ENCODE measurements around the gene CCDC170. TPM values are rescaled to one million over a fixed set of nuclear protein-coding genes. Genes with fewer than 3 reads are reported as not detected.

The CCDC170 gene
- polyA plus RNA-seq, 1 donor from 2014 or later = 0.15 TPM

DNA sequence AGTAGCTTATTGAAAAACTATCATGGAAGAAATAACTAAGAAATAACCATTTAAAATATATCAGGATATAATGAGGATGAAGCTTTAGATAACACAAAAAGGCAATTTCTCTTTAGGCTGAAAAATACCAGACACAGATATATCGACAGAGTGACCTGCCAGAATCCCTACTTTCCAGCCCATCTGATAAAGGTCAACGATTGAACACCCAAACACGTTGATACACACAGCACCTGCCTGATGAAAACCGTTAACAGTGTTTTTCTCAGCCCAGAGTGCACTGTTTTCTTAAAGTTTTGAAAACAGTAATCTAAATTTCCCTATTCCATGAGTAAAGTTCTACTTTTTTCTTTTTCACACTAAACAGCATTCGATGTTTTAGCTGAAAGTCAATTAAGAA is 170.6 kb downstream of the CCDC170 start:
- H3K9me2 ChIP-seq (ENCODE audit: insufficient read depth, low read length) = no peaks in the 10 kb centered on the region
- no peak overlapping the region for H3K4me3 ChIP-seq (ENCODE audit: low read length)
- no peaks in the 10 kb centered on the region for H3K79me2 ChIP-seq (replicated peaks; ENCODE audit: insufficient read depth, low read length)
- no peaks in the 10 kb centered on the region for H4K20me1 ChIP-seq (ENCODE audit: insufficient read depth)
- H3K4me2 ChIP-seq (ENCODE audit: low read length) = no peak overlapping the region
- no peak overlapping the region for H3K9ac ChIP-seq (ENCODE audit: low read length)
- TF ChIP-seq EP300 (conservative IDR thresholded peaks at IDR 0.05; ENCODE audit: poor library complexity, severe bottlenecking) = no peak
- no peak for TF ChIP-seq MXI1 (conservative IDR thresholded peaks at IDR 0.05; ENCODE audit: poor library complexity, severe bottlenecking)
- no peak for TF ChIP-seq RAD21 (conservative IDR thresholded peaks at IDR 0.05)
- no peak for TF ChIP-seq POLR2AphosphoS5 (IDR thresholded peaks at IDR 0.05)
- TF ChIP-seq, protein P1, sequence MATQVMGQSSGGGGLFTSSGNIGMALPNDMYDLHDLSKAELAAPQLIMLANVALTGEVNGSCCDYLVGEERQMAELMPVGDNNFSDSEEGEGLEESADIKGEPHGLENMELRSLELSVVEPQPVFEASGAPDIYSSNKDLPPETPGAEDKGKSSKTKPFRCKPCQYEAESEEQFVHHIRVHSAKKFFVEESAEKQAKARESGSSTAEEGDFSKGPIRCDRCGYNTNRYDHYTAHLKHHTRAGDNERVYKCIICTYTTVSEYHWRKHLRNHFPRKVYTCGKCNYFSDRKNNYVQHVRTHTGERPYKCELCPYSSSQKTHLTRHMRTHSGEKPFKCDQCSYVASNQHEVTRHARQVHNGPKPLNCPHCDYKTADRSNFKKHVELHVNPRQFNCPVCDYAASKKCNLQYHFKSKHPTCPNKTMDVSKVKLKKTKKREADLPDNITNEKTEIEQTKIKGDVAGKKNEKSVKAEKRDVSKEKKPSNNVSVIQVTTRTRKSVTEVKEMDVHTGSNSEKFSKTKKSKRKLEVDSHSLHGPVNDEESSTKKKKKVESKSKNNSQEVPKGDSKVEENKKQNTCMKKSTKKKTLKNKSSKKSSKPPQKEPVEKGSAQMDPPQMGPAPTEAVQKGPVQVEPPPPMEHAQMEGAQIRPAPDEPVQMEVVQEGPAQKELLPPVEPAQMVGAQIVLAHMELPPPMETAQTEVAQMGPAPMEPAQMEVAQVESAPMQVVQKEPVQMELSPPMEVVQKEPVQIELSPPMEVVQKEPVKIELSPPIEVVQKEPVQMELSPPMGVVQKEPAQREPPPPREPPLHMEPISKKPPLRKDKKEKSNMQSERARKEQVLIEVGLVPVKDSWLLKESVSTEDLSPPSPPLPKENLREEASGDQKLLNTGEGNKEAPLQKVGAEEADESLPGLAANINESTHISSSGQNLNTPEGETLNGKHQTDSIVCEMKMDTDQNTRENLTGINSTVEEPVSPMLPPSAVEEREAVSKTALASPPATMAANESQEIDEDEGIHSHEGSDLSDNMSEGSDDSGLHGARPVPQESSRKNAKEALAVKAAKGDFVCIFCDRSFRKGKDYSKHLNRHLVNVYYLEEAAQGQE (IDR thresholded peaks at IDR 0.05; ENCODE audit: borderline replicate concordance) = no peak
- no peak for TF ChIP-seq EZH2 (IDR thresholded peaks at IDR 0.05; ENCODE audit: borderline replicate concordance, insufficient read depth, low read length, poor library complexity, severe bottlenecking)
- no peak for TF ChIP-seq TAF1 (IDR thresholded peaks at IDR 0.05; ENCODE audit: low read depth)
- no peak for TF ChIP-seq SMC3 (conservative IDR thresholded peaks at IDR 0.05; ENCODE audit: poor library complexity)
- TF ChIP-seq, protein P2, sequence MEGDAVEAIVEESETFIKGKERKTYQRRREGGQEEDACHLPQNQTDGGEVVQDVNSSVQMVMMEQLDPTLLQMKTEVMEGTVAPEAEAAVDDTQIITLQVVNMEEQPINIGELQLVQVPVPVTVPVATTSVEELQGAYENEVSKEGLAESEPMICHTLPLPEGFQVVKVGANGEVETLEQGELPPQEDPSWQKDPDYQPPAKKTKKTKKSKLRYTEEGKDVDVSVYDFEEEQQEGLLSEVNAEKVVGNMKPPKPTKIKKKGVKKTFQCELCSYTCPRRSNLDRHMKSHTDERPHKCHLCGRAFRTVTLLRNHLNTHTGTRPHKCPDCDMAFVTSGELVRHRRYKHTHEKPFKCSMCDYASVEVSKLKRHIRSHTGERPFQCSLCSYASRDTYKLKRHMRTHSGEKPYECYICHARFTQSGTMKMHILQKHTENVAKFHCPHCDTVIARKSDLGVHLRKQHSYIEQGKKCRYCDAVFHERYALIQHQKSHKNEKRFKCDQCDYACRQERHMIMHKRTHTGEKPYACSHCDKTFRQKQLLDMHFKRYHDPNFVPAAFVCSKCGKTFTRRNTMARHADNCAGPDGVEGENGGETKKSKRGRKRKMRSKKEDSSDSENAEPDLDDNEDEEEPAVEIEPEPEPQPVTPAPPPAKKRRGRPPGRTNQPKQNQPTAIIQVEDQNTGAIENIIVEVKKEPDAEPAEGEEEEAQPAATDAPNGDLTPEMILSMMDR (IDR thresholded peaks at IDR 0.05; ENCODE audit: poor library complexity, severe bottlenecking) = no peak
- no peaks in the 10 kb centered on the region for H3K9me3 ChIP-seq (ENCODE audit: low read length)
- H3K36me3 ChIP-seq (ENCODE audit: insufficient read depth, low read length) = no peaks in the 10 kb centered on the region
- H3K27me3 ChIP-seq (ENCODE audit: insufficient read depth, low read depth, low read length) = no peaks in the 10 kb centered on the region
- H3K27ac ChIP-seq (ENCODE audit: low read length) = no peak overlapping the region
- no peak overlapping the region for H2AFZ ChIP-seq (ENCODE audit: low read depth, low read length)
- H3F3A ChIP-seq (ENCODE audit: insufficient read depth, low read length, poor library complexity, severe bottlenecking) = no peaks in the 10 kb centered on the region

DNA sequence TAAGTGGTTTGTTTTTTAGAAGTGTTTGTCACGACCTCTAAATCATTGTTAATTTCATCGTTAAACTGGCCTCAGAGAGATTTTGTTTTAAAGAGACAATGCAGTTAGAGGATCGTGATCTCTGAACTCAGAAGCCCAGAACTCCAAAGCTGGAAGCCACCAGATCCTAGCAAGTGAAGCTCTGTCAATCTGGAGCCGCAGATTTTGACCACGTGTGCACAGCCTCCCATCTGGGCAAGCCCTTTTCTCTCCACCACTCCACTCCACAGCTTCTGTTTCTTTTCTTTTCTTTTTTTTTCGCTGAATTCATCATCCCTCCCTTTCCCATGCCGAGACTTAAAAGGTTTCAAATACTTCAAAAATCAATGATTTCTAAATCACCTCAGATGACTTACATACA is 171.5 kb downstream of the CCDC170 start:
- Histone ChIP-seq H3K27ac (ENCODE audit: low read length) (no peak overlapping the region), H3K27me3 (ENCODE audit: insufficient read depth, low read depth, low read length) (no peaks in the 10 kb centered on the region), H3K79me2 (replicated peaks; ENCODE audit: insufficient read depth, low read length) (no peaks in the 10 kb centered on the region), H3K36me3 (ENCODE audit: insufficient read depth, low read length) (no peaks in the 10 kb centered on the region), H3K9me2 (ENCODE audit: insufficient read depth, low read length) (no peaks in the 10 kb centered on the region), H4K20me1 (ENCODE audit: insufficient read depth) (no peaks in the 10 kb centered on the region), H3F3A (ENCODE audit: insufficient read depth, low read length, poor library complexity, severe bottlenecking) (no peaks in the 10 kb centered on the region), H3K4me2 (ENCODE audit: low read length) (no peak overlapping the region), H2AFZ (ENCODE audit: low read depth, low read length) (no peak overlapping the region), H3K9ac (ENCODE audit: low read length) (no peak overlapping the region), H3K9me3 (ENCODE audit: low read length) (no peaks in the 10 kb centered on the region), H3K4me3 (ENCODE audit: low read length) (no peak overlapping the region)
- TF ChIP-seq SMC3 (conservative IDR thresholded peaks at IDR 0.05; ENCODE audit: poor library complexity) (no peak), EP300 (conservative IDR thresholded peaks at IDR 0.05; ENCODE audit: poor library complexity, severe bottlenecking) (no peak), RAD21 (conservative IDR thresholded peaks at IDR 0.05) (no peak), EZH2 (IDR thresholded peaks at IDR 0.05; ENCODE audit: borderline replicate concordance, insufficient read depth, low read length, poor library complexity, severe bottlenecking) (no peak), MXI1 (conservative IDR thresholded peaks at IDR 0.05; ENCODE audit: poor library complexity, severe bottlenecking) (no peak), POLR2AphosphoS5 (IDR thresholded peaks at IDR 0.05) (no peak)
- TF ChIP-seq, protein P1 (IDR thresholded peaks at IDR 0.05; ENCODE audit: borderline replicate concordance) = no peak
- TF ChIP-seq, protein P2 (IDR thresholded peaks at IDR 0.05; ENCODE audit: poor library complexity, severe bottlenecking) = no peak
